ENCODE results near the gene BNC2.
A peak's percentile ranks its signal among the peaks of the same experiment; 100 is the strongest.

BNC2 gene

DNA sequence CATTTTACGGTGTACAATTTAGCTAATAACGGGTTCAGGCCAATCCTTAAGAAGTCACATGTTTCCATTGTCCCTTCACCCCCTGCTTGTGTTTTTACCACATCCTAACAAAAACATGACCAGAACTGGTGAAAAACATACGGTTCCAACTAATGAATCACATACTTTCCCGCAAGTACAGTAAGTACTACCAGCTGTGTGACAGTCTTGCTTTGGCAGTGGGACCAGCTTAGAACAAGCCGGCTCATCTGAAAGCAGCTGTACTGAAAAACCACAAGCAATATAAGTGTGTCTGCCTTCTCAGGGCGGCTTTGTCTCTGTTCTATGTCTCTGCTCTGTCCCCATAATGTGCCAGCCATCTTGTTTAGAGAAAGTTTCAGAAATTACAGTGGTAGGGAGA is 242.5 kb downstream of the BNC2 start:
- TF ChIP-seq, protein P1, sequence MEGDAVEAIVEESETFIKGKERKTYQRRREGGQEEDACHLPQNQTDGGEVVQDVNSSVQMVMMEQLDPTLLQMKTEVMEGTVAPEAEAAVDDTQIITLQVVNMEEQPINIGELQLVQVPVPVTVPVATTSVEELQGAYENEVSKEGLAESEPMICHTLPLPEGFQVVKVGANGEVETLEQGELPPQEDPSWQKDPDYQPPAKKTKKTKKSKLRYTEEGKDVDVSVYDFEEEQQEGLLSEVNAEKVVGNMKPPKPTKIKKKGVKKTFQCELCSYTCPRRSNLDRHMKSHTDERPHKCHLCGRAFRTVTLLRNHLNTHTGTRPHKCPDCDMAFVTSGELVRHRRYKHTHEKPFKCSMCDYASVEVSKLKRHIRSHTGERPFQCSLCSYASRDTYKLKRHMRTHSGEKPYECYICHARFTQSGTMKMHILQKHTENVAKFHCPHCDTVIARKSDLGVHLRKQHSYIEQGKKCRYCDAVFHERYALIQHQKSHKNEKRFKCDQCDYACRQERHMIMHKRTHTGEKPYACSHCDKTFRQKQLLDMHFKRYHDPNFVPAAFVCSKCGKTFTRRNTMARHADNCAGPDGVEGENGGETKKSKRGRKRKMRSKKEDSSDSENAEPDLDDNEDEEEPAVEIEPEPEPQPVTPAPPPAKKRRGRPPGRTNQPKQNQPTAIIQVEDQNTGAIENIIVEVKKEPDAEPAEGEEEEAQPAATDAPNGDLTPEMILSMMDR (conservative IDR thresholded peaks at IDR 0.05; ENCODE audit: low read depth, low read length) = no peak
- H3K4me3 ChIP-seq (ENCODE audit: low read depth, low read length) = no peak overlapping the region
- peak; percentile 95 for DNase-seq (ENCODE audit: low read depth)

DNA sequence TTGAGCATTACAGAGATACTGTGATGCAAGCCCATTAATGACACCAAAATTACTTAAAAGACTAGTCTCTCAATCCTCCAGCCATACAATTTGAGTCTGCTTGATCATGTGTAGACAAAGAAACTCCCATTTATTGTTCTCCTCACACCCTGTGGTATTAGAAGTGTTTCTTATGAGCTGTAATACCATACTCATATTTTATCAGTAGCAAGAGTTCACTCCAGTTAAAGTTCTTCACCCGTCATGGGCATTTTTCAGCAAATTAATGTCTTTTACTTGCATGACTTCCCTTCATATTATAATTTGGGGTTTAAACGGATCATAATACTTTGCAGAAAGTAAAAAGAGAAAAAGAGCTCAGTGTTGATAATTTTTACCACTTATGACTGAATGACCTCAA is 242.9 kb downstream of the BNC2 start:
- DNase-seq (ENCODE audit: low read depth) = no peak
- TF ChIP-seq, protein P1 (conservative IDR thresholded peaks at IDR 0.05; ENCODE audit: low read depth, low read length) = no peak
- H3K4me3 ChIP-seq (ENCODE audit: low read depth, low read length) = no peak overlapping the region

DNA sequence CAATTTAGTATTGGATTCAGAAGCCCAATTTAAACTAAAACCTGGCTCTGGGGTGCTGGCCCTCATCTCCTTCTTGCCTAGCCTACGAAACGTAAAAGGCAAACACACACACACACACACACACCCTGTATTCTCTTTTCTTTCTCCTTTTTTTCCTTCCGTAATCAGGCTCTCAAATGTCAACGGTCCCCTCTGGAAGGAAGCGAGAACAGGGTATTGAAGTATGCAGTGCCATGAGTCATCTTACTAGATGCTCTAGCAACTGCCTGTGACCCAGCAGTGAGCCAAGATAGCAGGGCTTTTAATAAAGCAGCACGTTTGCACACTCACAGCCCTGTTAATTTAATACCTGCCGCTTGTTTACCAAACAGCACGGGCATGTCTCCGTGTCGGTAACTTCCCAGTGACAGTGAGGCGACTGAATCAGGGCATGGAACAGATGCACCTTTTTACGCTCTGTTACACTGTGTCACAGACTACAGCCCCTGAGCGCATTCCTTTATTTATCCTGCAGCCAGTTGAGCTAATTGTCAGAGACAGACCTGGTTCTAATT is 243.8 kb downstream of the BNC2 start:
- DNase-seq (ENCODE audit: low read depth) = peak; percentile 86
- H3K4me3 ChIP-seq (ENCODE audit: low read depth, low read length) = no peak overlapping the region
- TF ChIP-seq, protein P1 (conservative IDR thresholded peaks at IDR 0.05; ENCODE audit: low read depth, low read length) = no peak

DNA sequence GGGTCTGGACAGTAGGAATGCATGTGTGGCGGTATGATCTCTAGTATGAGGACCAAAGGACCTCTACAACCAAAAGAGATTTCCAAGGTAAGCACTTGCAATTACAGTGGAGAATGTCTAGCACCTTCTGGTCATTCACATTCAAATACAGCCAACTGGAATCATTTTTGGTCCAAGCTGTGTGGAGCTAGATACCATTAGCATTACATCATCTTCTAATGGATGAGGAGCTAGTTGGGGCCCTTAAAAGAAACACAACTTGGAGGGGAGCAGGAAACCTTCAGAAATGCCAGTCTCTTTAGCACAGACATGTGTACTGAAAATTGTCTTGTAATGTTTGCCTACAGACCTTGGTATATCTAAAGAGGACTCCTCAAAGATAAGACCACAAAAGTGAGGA is 244.7 kb downstream of the BNC2 start:
- H3K4me3 ChIP-seq (ENCODE audit: low read depth, low read length) = no peak overlapping the region
- TF ChIP-seq, protein P1 (conservative IDR thresholded peaks at IDR 0.05; ENCODE audit: low read depth, low read length) = no peak
- DNase-seq (ENCODE audit: low read depth) = peak; percentile 74

DNA sequence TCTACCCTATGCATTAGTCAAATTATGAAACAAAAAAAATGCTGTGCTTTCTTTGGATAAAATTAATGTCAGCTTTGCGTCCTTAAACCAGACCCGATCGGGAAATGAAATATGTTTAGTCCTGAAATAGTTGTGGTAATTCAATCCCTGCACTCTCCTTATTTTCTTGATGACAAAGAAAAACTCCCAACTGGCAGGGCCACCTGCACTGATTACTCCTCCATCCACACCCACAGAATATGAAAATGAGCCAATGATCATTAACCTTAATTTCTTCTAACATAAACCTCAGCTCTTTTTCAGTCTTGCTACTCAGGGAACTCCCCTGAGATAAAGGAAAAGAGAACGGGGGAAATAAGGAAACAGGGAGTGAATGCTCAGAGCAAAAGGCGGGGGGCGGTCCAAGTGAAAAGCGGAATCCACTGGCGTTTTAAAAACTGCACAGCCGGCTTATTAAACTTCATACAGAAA is 245.3 kb downstream of the BNC2 start:
- TF ChIP-seq, protein P1 (conservative IDR thresholded peaks at IDR 0.05; ENCODE audit: low read depth, low read length) = no peak
- no peak overlapping the region for H3K4me3 ChIP-seq (ENCODE audit: low read depth, low read length)
- no peak for DNase-seq (ENCODE audit: low read depth)

DNA sequence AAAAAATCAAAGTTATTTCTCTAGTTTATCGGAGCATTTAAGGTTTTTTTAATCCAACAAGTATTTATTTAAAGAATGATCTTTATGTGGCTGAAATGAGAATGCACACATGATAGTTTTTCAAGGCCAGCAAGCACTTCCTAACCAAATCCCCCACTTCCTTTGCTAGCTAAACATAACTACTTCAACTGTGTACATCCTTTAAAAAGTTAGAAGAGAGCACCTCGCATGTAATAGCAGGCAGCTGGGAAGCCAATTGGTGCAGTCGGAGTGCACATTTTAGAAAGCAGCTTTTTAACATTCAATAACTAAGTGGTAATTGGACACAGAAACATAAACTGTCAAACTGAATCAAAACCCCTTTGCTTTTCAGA is 245.7 kb downstream of the BNC2 start:
- TF ChIP-seq, protein P1 (conservative IDR thresholded peaks at IDR 0.05; ENCODE audit: low read depth, low read length) = no peak
- H3K4me3 ChIP-seq (ENCODE audit: low read depth, low read length) = no peak overlapping the region
- DNase-seq (ENCODE audit: low read depth) = no peak

DNA sequence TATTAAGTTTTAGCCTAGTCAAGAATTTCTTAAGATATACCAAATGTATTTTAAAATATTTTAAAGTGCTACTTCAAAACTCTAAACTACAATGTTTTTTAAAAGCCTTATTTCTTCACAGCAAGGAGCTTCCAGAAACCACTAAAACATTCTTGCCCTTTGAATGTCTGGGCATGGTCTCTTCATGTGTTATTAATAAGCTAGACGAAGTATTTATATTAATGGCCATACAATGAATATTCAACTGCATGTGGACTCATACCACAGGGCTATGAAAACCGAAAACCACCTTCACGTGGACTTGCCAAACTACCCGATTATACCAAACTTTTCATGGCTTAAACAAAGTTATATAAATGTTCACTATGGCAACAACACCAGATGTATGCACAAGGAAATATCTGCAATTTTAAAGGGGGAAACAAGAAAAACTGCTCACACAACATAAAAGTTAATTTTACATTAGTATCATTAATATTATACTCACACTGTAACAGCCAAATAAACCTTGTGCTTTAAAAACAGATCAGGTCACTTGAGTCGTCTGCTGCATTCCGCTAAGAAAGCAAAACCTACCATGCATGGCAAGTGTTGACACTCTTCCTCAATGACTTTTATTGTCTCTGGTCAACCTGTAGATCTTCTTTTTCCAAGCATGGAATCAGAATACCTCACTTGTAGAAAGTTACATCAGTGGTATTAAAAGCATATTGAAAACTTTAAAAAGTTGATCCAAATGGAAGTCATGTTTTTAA is 246.3 kb downstream of the BNC2 start:
- peak; percentile 47 for DNase-seq (ENCODE audit: low read depth)
- no peak overlapping the region for H3K4me3 ChIP-seq (ENCODE audit: low read depth, low read length)
- TF ChIP-seq, protein P1 (conservative IDR thresholded peaks at IDR 0.05; ENCODE audit: low read depth, low read length) = no peak

Data from choroid plexus epithelial cell (primary cell).